Common myeloid progenitor, CD34-positive (primary cell): ENCODE measurements around the gene EXOC6B.

Source experiments
- CTCF ChIA-PET: fragments of 350-600 bp; sonication (Branson Sonifier 250); formaldehyde crosslinking; loops from one replicate; lab custom pipeline; 2021; ENCODE audit warnings: antibody characterized with exemption; lab: Charles Lee
- POLR2A ChIA-PET: fragments of 350-600 bp; sonication (Branson Sonifier 250); formaldehyde crosslinking; loops from one replicate; lab custom pipeline; 2021; ENCODE audit warnings: antibody characterized with exemption; lab: Charles Lee
- DNase-seq, 3 donors: peaks; one replicate each; pipeline versions ENCODE4 v3.0.0 to v3.0.0-alpha.2; 2013
- H3K27ac ChIP-seq, 2 experiments: 1 replicate in 1 of 2; 2 replicates in 1 of 2; pipeline ENCODE4 v1.7.0; 2013; ENCODE audit warnings: inconsistent platforms in 2 of 2, low read length in 2 of 2, mild to moderate bottlenecking in 2 of 2, low read depth in 1 of 2, moderate library complexity in 1 of 2; ENCODE audit not compliant: severe bottlenecking in 2 of 2, insufficient read depth in 1 of 2, poor library complexity in 1 of 2
- H3K27me3 ChIP-seq, 5 experiments: replicated peaks in 2 of 5; 1 replicate in 3 of 5; 2 replicates in 2 of 5; pipeline versions ENCODE4 v1.6.1 to v1.7.0; 2013; ENCODE audit warnings: low read length in 4 of 5, mild to moderate bottlenecking in 2 of 5, moderate library complexity in 2 of 5, inconsistent platforms in 1 of 5; ENCODE audit not compliant: insufficient read depth in 5 of 5, control insufficient read depth in 4 of 5
- H3K36me3 ChIP-seq, 4 experiments: 1 replicate in 2 of 4; 2 replicates in 2 of 4; pipeline versions ENCODE4 v1.6.1 to v1.7.0; 2013; ENCODE audit warnings: low read length in 3 of 4, control low read depth in 1 of 4, mild to moderate bottlenecking in 1 of 4; ENCODE audit not compliant: control insufficient read depth in 4 of 4, insufficient read depth in 4 of 4
- H3K4me1 ChIP-seq, 4 experiments: 1 replicate in 3 of 4; 2 replicates in 1 of 4; pipeline versions ENCODE4 v1.6.1 to v1.7.1; 2013; ENCODE audit warnings: low read length in 3 of 4, mild to moderate bottlenecking in 3 of 4, control low read depth in 1 of 4, inconsistent platforms in 1 of 4, moderate library complexity in 1 of 4; ENCODE audit not compliant: control insufficient read depth in 4 of 4, insufficient read depth in 4 of 4; ENCODE audit errors: control extremely low read depth in 1 of 4
- H3K4me3 ChIP-seq, 7 experiments: 1 replicate in 4 of 7; 2 replicates in 3 of 7; pipeline versions ENCODE4 v1.5.1 to v1.7.0; 2013; ENCODE audit warnings: mild to moderate bottlenecking in 7 of 7, low read length in 6 of 7, moderate library complexity in 6 of 7, inconsistent platforms in 2 of 7, low read depth in 2 of 7, control low read depth in 1 of 7; ENCODE audit not compliant: insufficient read depth in 4 of 7, control insufficient read depth in 1 of 7; ENCODE audit errors: extremely low read depth in 1 of 7
- H3K9me3 ChIP-seq, 5 experiments: 1 replicate in 4 of 5; 2 replicates in 1 of 5; pipeline versions ENCODE4 v1.6.1 to v1.7.1; 2013; ENCODE audit warnings: low read length in 4 of 5, mild to moderate bottlenecking in 2 of 5, inconsistent platforms in 1 of 5, low read depth in 1 of 5, moderate library complexity in 1 of 5; ENCODE audit not compliant: control insufficient read depth in 4 of 5, insufficient read depth in 2 of 5; ENCODE audit errors: control extremely low read depth in 1 of 5
- WGBS: methylation state at CpG from one replicate; pipeline ENCODE4 v1.1.5; 2013; ENCODE audit not compliant: insufficient coverage; 5-methylcytosine and 5-hydroxymethylcytosine counted together

Gene EXOC6B

DNA sequence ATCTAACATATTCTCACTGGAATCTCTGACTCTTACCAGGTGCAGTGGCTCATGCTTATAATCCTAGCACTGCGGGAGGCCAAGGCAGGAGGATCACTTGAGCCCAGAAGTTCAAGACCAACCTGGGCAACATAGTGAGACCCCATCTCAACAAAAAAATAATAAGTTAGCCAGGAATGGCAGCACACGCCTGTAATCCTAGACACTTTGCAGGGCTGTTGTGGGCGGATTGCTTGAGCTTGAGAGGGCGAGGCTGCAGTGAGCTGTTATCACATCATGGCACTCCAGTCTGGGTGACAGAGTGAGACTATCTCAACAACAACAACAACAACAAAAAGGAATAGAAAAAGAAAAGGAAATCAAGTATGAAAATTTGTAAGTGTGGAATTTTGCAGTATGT is 371.6 kb downstream of the EXOC6B start:
- Histone ChIP-seq H3K27me3 (no peaks in the 10 kb centered on the region), H3K9me3 (no peaks in the 10 kb centered on the region), H3K27ac (no peak overlapping the region), H3K36me3 (no peaks in the 10 kb centered on the region), H3K4me3 (no peak overlapping the region), H3K4me1 (no peaks in the 10 kb centered on the region)
- DNase-seq = no peak
- ChIA-PET CTCF (no interaction called here), POLR2A (no interaction called here)
- WGBS = 71% methylated on average over 1 of the region's 4 CpGs

DNA sequence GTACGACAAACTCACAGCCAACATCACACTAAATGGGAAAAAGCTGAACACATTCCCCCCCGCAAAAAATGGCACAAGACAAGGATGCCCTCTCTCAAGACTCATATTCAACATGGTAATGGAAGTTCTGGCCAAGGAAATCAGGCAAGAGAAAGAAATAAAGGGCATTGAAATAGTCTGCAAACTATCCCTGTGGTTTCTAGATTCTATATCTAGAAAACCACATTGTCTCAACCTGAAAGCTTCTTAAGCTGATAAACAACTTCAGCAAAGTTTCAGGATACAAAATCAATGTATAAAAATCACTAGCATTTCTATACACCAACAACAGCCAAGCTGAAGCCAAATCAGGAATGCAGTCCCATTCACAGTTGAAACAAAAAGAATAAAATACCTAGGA is 383.6 kb downstream of the EXOC6B start:
- POLR2A ChIA-PET = no interaction called here
- CTCF ChIA-PET = no interaction called here
- no peaks in the 10 kb centered on the region for H3K4me1 ChIP-seq
- no peak overlapping the region for H3K27ac ChIP-seq
- peaks cover 0 to 10% (median under 1%) of the 10 kb centered on the region in 5 experiments for H3K9me3 ChIP-seq
- 100% methylated on average over 1 of the region's 2 CpGs for WGBS
- H3K4me3 ChIP-seq = no peak overlapping the region
- H3K36me3 ChIP-seq = no peaks in the 10 kb centered on the region
- no peaks in the 10 kb centered on the region for H3K27me3 ChIP-seq
- no peak for DNase-seq

DNA sequence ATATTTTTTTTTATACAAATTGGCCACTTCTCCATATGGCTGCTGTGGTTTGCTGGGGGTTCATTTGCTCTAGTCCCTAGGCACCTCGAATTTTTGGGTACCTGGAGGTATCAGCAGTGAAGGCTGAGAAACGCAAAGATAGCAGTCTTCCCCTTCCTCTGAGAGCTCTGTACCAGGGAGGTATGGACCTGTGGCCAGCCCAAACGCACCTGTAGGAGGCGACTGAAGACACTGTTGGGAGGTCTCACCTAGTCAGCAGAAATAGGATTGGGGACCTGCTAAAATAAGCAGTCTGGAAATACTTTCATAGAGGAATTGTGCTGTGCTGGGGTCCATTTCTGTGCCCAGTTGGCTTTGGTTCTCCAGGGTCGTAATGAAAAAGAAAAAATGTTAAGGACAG is 385.9 kb downstream of the EXOC6B start:
- no peaks in the 10 kb centered on the region for H3K4me1 ChIP-seq
- no peaks in the 10 kb centered on the region for H3K27me3 ChIP-seq
- ChIA-PET POLR2A (no interaction called here), CTCF (no interaction called here)
- DNase-seq = no peak
- 87% methylated on average over 5 of the region's 5 CpGs for WGBS
- H3K27ac ChIP-seq = no peak overlapping the region
- no peak overlapping the region for H3K4me3 ChIP-seq
- H3K9me3 ChIP-seq = peaks cover 0 to 14% (median 0%) of the 10 kb centered on the region in 5 experiments
- no peaks in the 10 kb centered on the region for H3K36me3 ChIP-seq

DNA sequence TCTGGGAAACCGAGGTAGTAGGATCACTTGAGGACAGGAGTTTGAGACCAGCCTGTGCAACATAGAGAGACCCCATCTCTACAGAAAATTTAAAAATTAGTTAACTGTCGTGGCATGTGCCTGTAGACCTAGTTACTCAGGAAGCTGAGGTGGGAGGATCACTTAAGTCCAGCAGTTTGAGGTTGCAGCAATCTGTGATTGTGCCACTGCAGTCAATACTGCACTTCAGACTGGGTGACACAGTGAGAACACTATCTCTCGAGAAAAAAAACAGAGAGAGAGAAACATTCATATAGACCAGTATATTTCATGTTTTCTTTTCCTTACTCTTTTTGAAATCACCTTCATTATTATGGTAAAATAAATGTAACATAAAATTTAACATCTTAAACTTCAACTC is 387.5 kb downstream of the EXOC6B start:
- Histone ChIP-seq H3K4me1 (no peaks in the 10 kb centered on the region), H3K4me3 (no peak overlapping the region), H3K27ac (no peak overlapping the region), H3K36me3 (no peaks in the 10 kb centered on the region), H3K9me3 (peaks cover 0 to 7% (median 0%) of the 10 kb centered on the region in 5 experiments), H3K27me3 (no peaks in the 10 kb centered on the region)
- ChIA-PET CTCF (interaction anchor here (1.2 kb wide), 1 partner anchor 11 kb away, joined by 3 read pairs; no protein-coding TSS in a partner anchor), POLR2A (no interaction called here)
- no peak for DNase-seq
- WGBS = 89% methylated on average over 2 of the region's 3 CpGs

DNA sequence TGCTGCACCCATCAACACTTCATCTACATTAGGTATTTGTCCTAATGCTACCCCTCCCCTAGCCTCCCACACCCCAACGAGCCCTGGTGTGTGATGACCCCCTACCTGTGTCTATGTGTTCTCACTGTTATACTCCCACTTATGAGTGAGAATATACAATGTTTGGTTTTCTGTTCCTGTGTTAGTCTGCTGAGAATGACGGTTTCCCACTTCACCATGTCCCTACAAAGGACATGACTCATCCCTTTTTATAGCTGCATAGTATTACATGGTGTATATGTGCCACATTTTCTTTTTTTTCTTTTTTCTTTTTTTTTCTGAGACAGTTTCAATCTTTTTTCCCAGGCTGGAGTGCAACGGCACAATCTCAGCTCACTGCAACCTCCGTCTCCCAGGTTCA is 394.1 kb downstream of the EXOC6B start:
- POLR2A ChIA-PET = no interaction called here
- H3K36me3 ChIP-seq = no peaks in the 10 kb centered on the region
- peaks cover 0 to 5% (median 0%) of the 10 kb centered on the region in 5 experiments for H3K9me3 ChIP-seq
- H3K4me3 ChIP-seq = no peak overlapping the region
- H3K27me3 ChIP-seq = no peaks in the 10 kb centered on the region
- no peaks in the 10 kb centered on the region for H3K4me1 ChIP-seq
- DNase-seq = no peak
- WGBS = 100% methylated on average over 2 of the region's 4 CpGs
- CTCF ChIA-PET = no interaction called here
- H3K27ac ChIP-seq = no peak overlapping the region

DNA sequence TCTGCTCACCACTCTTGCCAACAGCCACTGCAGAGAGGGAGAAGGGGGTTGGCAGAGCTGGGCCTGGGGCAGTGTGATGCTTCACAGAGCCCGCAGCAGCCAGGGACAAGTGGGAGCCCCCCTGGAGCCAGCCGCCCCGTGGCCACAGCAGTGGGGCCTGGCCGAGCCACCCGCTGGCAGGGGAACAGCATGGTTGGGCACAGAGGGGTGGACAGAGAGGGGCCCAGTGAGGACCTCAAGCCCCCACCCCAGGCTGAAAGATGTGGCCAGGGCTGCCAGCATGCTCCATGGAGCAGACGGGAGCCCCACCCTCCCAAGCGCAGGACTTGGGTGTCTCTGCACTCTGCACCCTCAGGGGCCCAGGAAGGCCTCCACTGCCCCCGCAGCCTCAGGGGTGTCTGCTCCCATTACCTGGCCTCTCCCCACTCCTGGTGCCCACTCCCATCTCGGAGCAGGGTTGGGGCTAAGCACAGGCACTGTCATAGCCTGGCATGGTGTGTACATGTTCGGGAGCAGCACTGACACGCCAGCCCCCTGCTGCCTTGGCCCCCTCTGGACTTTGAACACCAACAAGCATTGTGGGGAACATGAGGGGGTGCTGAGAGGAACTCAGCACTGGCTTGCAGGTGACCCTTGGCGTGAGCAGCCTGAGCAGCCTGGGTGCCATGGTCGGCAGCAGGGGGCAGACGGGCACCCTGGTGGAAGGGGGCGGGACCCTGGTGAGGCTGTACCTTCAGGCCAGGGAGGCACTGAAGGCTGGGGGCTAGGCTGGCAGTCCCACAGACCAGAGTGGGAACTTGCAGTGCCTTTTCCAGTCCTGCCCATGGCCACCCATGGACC is 398.6 kb downstream of the EXOC6B start:
- Histone ChIP-seq H3K9me3 (peaks cover 0 to 3% (median 0%) of the 10 kb centered on the region in 5 experiments), H3K27ac (no peak overlapping the region), H3K4me1 (no peaks in the 10 kb centered on the region), H3K36me3 (no peaks in the 10 kb centered on the region), H3K4me3 (no peak overlapping the region), H3K27me3 (no peaks in the 10 kb centered on the region)
- CTCF ChIA-PET = interaction anchor here (0.9 kb wide), 1 partner anchor 11 kb away, joined by 3 read pairs; no protein-coding TSS in a partner anchor
- no peak for DNase-seq
- POLR2A ChIA-PET = no interaction called here
- 99% methylated on average over 15 of the region's 15 CpGs for WGBS

DNA sequence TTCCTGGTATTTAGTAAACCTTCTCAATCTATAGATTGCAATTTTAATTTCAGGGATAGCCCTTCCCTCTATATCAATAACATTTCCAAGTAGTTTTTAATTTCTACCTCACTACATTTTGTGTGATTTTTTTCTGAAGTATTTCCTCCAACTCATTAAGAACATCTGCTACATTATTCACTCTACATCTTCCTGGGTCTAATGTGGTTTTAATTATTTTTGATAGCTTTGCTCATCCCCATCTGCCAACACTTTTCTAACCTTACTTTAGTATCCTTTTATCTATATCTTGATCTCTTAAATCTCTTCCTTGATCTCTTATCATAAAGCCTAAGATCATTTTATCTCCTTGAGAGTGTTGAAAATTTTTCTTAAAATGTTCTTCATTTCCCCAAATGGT is 399.8 kb downstream of the EXOC6B start:
- Histone ChIP-seq H3K9me3 (peaks cover 0 to 3% (median 0%) of the 10 kb centered on the region in 5 experiments), H3K27me3 (no peaks in the 10 kb centered on the region), H3K4me1 (no peaks in the 10 kb centered on the region), H3K36me3 (no peaks in the 10 kb centered on the region), H3K27ac (no peak overlapping the region), H3K4me3 (no peak overlapping the region)
- DNase-seq = no peak
- ChIA-PET CTCF (no interaction called here), POLR2A (no interaction called here)
